Esophagus squamous epithelium (tissue), 5 donors: Measurements from ENCODE around the gene FHIT. TPM values are rescaled to one million over a fixed set of nuclear protein-coding genes. Genes with fewer than 3 reads are reported as not detected.
"Not testable (repeated sequence)": the region's sequence is repeated elsewhere in the genome, so short reads cannot be mapped to it uniquely, and the experiment has no call there.

ENCODE experiments used
- DNase-seq: peaks from one replicate; lab custom pipeline; 2025; lab: John Stamatoyannopoulos, UW
- H3K27ac ChIP-seq, 4 donors: fragments of 200-600 bp; sonication (generic); one replicate each; pipeline ENCODE4 v1.5.1; 2016 to 2019; ENCODE audit warnings: mild to moderate bottlenecking in 1 of 4
- H3K27me3 ChIP-seq, 4 donors: fragments of 200-600 bp; sonication (generic); 1 replicate in 3 of 4; 2 replicates in 1 of 4; pipeline versions ENCODE4 v1.5.1 to v1.6.0; 2017 to 2021; ENCODE audit warnings: antibody characterized with exemption in 1 of 4
- H3K36me3 ChIP-seq, 3 donors: fragments of 200-600 bp; sonication (generic); one replicate each; pipeline ENCODE4 v1.5.1; 2016 to 2019
- H3K4me1 ChIP-seq, 3 donors: fragments of 200-600 bp; sonication (generic); one replicate each; pipeline ENCODE4 v1.5.1; 2017 to 2019
- H3K4me3 ChIP-seq, 4 donors: fragments of 200-600 bp; sonication (generic); 1 replicate in 3 of 4; 2 replicates in 1 of 4; pipeline ENCODE4 v1.5.1; 2016 to 2019; ENCODE audit warnings: mild to moderate bottlenecking in 2 of 4, moderate library complexity in 1 of 4
- H3K9me3 ChIP-seq, 3 donors: fragments of 200-600 bp; sonication (generic); one replicate each; pipeline ENCODE4 v1.5.1; 2016 to 2019
- CTCF ChIP-seq, 6 experiments: fragments of 450-650 bp in 4 of 6; fragments of 200-600 bp in 2 of 6; sonication (generic) in 2 of 6; IDR thresholded peaks; one replicate each; pipeline ENCODE4 v1.5.1; 2016 to 2019; ENCODE audit warnings: antibody characterized with exemption in 6 of 6, mild to moderate bottlenecking in 4 of 6, moderate library complexity in 4 of 6
- POLR2A ChIP-seq, 4 donors: fragments of 450-650 bp; IDR thresholded peaks; one replicate each; pipeline ENCODE4 v1.6.1; 2017; ENCODE audit warnings: antibody characterized with exemption in 4 of 4, mild to moderate bottlenecking in 4 of 4, moderate library complexity in 3 of 4
- WGBS, 2 donors: methylation state at CpG; one replicate each; pipeline ENCODE4 v1.1.5; 2018; 5-methylcytosine and 5-hydroxymethylcytosine counted together
- intact Hi-C: fragments of 100-400 bp; cut with DNase I; formaldehyde crosslinking; loops from one replicate; pipeline ENCODE4 v1.15.0; 2022
- total RNA-seq, 4 donors: library from RNA; depleted of rRNA; stranded (reverse); fragments of >200 nt; gene quantifications; one replicate each; pipeline ENCODE4 v1.1.0, GENCODE V29; 2016
- donor health status: DM: yes; HTN: yes; CAD: no.

Gene FHIT
- total RNA-seq, 4 donors from 2014 or later = 0.64 to 5.7 (median 3.1) TPM

DNA sequence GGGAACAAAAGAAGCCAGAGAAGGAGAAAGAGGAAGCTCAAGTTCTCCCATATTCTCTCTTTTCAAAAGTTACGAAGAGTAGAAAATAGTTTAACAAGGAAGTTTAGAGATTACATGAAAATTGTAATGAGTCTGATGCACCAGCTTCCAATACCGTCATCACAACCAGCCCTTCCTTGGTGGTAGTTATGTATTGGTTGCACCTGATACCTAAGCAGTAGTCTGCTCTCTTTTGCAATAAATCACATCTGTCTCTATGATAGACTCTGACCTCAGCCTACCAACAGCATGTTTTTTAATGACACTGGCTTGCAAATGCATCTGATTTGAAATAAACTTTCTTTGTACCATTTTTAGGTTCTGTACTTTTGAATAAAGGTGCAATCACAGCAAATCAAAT is 575.8 kb downstream of the FHIT start:
- TF ChIP-seq CTCF (IDR thresholded peaks at IDR 0.05) (no peak), POLR2A (IDR thresholded peaks at IDR 0.05) (no peak)
- Histone ChIP-seq H3K4me1 (no peaks in the 10 kb centered on the region), H3K27ac (no peak overlapping the region), H3K4me3 (no peak overlapping the region), H3K27me3 (no peaks in the 10 kb centered on the region), H3K9me3 (peaks cover 0 to 4% (median 0%) of the 10 kb centered on the region in 3 donors), H3K36me3 (no peaks in the 10 kb centered on the region)
- WGBS, 2 donors = 74 to 82% methylated on average over 2 of the region's 2 CpGs
- intact Hi-C loops = no loop called here
- no peak for DNase-seq

GRCh38 chr3:60674870-60675269 is 576.4 kb downstream of the FHIT start:
- 94 to 100% methylated on average over 1 of the region's 1 CpG for WGBS, 2 donors
- no peak for DNase-seq

GRCh38 chr3:60673123-60673522 is 578.1 kb downstream of the FHIT start:
- DNase-seq = no peak
- Histone ChIP-seq H3K9me3 (peaks cover 0 to 4% (median 0%) of the 10 kb centered on the region in 3 donors), H3K27ac (no peak overlapping the region), H3K4me3 (no peak overlapping the region), H3K4me1 (no peaks in the 10 kb centered on the region), H3K27me3 (no peaks in the 10 kb centered on the region), H3K36me3 (no peaks in the 10 kb centered on the region)
- 35 to 37% methylated on average over 2 of the region's 2 CpGs for WGBS, 2 donors
- intact Hi-C loops = no loop called here
- TF ChIP-seq POLR2A (IDR thresholded peaks at IDR 0.05) (no peak), CTCF (IDR thresholded peaks at IDR 0.05) (no peak)

More at GRCh38 chr3:60674870-60675269, 576.4 kb downstream of the FHIT start:
- Histone ChIP-seq H3K27ac (no peak overlapping the region), H3K9me3 (peaks cover 0 to 4% (median 0%) of the 10 kb centered on the region in 3 donors), H3K36me3 (no peaks in the 10 kb centered on the region), H3K27me3 (no peaks in the 10 kb centered on the region), H3K4me3 (no peak overlapping the region), H3K4me1 (no peaks in the 10 kb centered on the region)
- no peak for TF ChIP-seq CTCF (IDR thresholded peaks at IDR 0.05)
- TF ChIP-seq POLR2A (IDR thresholded peaks at IDR 0.05) = no peak
- intact Hi-C loops = no loop called here

GRCh38 chr3:60672337-60672736 is 578.9 kb downstream of the FHIT start:
- H3K4me3 ChIP-seq, H3K9me3 ChIP-seq, H3K36me3 ChIP-seq, intact Hi-C loops, H3K27me3 ChIP-seq, DNase-seq, H3K4me1 ChIP-seq, H3K27ac ChIP-seq: not testable (repeated sequence)
- 92% methylated on average over 5 of the region's 5 CpGs for whole genome bisulfite sequencing, 2 donors

DNA sequence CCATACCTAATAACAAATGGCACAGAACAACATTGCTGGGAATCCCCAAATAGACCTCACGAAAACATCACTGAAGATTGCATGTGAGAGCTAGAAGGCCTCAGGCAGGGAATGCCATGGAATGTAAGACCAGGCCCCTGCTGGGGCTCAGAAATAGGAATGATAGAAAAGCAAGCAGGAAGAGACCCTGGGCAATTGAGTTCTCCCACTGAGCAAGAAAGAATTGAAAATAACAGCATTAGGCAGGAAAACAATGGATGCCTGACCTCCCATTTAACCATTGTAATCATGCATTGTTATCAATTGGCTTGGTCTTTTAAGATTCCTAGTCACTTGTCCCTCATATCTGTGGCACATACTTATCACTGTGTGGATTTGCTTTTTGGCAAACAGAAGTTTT is 581.6 kb downstream of the FHIT start:
- Histone ChIP-seq H3K9me3 (peaks cover 0 to 4% (median 0%) of the 10 kb centered on the region in 3 donors), H3K27ac (no peak overlapping the region), H3K4me1 (no peaks in the 10 kb centered on the region), H3K27me3 (no peaks in the 10 kb centered on the region), H3K36me3 (no peaks in the 10 kb centered on the region), H3K4me3 (no peak overlapping the region)
- intact Hi-C loops = no loop called here
- 80 to 92% methylated on average over 1 of the region's 1 CpG for WGBS, 2 donors
- no peak for TF ChIP-seq CTCF (IDR thresholded peaks at IDR 0.05)
- no peak for TF ChIP-seq POLR2A (IDR thresholded peaks at IDR 0.05)
- DNase-seq = no peak

- peaks cover 0 to 3% (median 0%) of the 10 kb centered on the region in 3 donors for H3K9me3 ChIP-seq
- H3K27me3 ChIP-seq = no peaks in the 10 kb centered on the region
- no peaks in the 10 kb centered on the region for H3K36me3 ChIP-seq
- no peak overlapping the region for H3K4me3 ChIP-seq
- WGBS, 2 donors = 90 to 100% methylated on average over 2 of the region's 2 CpGs
- TF ChIP-seq CTCF (IDR thresholded peaks at IDR 0.05) (no peak), POLR2A (IDR thresholded peaks at IDR 0.05) (no peak)
- H3K27ac ChIP-seq = no peak overlapping the region
- H3K4me1 ChIP-seq = no peaks in the 10 kb centered on the region
- DNase-seq = no peak
- intact Hi-C loops = no loop called here
These were observed 591.2 kb downstream of the FHIT start for GRCh38 chr3:60660026-60660425.
